MM.1S (cell line): ENCODE results near the gene INSC.
A peak's percentile ranks its signal among the peaks of the same experiment; 100 is the strongest.

Experiments used
- EZH2 ChIP-seq: fragments of 300-600 bp; sonication (generic); optimal IDR thresholded peaks from 2 replicates; pipeline ENCODE3; 2017; ENCODE audit warnings: low read depth, mild to moderate bottlenecking, antibody characterized with exemption, low read length, mixed read lengths
- TF ChIP-seq, protein P1 (sequence below): fragments of 300-600 bp; sonication (generic); IDR thresholded peaks from 2 replicates; pipeline ENCODE4 v1.5.1; 2016; ENCODE audit warnings: antibody characterized with exemption, low read length, mixed read lengths

DNA sequence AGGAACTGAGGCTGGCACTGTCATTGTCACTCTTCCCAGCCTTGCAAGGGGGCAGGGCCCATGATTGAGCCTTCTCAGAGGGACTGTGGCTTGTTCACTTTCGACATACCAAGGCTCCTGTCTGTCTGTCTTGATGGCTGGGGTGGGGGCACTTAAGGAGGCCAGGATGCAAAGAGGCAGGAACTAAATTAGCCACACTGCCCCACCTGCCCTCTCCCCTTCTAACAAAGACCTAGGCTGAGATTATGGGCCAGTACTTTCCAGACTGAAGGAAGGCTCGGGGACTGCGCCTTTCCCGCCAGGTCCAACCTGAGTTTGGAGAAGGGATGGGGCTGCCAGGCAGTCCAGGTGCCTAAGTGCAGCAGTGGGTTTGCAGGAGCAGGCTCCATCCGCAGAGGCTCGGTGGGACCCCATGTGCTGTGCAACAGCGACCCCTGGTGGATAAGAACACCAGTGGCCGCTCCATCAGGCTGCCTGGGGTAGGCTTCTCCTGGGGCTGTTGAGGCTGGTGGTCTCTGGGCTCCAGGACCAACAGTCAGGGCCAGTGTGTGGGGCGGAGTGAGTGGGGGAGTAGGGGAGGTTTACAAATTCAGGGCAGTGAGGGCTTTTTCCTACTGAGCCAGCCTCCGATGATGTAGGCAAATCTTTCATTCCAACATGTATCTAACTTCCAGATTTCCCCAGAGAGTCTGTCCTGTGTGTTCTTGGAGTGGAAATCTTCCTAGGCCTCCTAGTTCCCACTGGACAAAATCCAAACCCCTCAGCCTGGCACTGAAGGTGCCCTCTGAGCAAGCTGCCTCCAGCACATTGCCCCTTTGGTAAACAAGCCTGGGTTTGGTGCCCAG is 93.9 kb downstream of the INSC start:
- TF ChIP-seq, protein P1, sequence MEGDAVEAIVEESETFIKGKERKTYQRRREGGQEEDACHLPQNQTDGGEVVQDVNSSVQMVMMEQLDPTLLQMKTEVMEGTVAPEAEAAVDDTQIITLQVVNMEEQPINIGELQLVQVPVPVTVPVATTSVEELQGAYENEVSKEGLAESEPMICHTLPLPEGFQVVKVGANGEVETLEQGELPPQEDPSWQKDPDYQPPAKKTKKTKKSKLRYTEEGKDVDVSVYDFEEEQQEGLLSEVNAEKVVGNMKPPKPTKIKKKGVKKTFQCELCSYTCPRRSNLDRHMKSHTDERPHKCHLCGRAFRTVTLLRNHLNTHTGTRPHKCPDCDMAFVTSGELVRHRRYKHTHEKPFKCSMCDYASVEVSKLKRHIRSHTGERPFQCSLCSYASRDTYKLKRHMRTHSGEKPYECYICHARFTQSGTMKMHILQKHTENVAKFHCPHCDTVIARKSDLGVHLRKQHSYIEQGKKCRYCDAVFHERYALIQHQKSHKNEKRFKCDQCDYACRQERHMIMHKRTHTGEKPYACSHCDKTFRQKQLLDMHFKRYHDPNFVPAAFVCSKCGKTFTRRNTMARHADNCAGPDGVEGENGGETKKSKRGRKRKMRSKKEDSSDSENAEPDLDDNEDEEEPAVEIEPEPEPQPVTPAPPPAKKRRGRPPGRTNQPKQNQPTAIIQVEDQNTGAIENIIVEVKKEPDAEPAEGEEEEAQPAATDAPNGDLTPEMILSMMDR, result peak; percentile 94
- no peak for TF ChIP-seq EZH2
